ENCODE measurements around the gene LPAR1. TPM values are rescaled to one million over a fixed set of nuclear protein-coding genes. Genes with fewer than 3 reads are reported as not detected.

LPAR1 gene
- total RNA-seq, 2 donors from 2014 or later: 27.2 to 27.3 TPM

DNA sequence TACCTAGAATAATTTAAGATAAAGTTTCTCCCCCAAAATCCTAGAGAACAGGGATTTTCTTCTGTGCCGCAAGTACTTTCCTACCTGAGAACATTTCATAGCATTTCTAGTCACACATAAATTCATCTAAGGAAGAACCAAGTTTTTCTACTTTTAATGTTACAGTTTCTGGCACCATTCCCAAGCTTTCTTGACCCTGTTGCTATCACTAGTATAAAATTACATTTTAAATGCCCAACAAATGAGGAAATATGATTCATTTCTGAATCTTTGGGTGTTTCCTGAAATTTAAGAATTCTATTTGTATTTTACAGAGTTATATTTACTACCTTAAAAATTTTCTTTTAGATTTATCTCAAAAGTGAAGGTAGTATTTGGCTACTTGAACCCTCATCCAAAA lies 137.8 kb downstream of the LPAR1 start:
- ATAC-seq: no peak
- intact Hi-C loops (cut with DNase I): no loop called here
- DNase-seq: no peak

GRCh38 chr9:110898866-110899265 lies 139.4 kb downstream of the LPAR1 start:
- ATAC-seq (no peak), DNase-seq (no peak)
- intact Hi-C loops (cut with DNase I): no loop called here

- DNase-seq (no peak), ATAC-seq (no peak)
Observed at GRCh38 chr9:110898358-110898757, 139.9 kb downstream of the LPAR1 start.

DNA sequence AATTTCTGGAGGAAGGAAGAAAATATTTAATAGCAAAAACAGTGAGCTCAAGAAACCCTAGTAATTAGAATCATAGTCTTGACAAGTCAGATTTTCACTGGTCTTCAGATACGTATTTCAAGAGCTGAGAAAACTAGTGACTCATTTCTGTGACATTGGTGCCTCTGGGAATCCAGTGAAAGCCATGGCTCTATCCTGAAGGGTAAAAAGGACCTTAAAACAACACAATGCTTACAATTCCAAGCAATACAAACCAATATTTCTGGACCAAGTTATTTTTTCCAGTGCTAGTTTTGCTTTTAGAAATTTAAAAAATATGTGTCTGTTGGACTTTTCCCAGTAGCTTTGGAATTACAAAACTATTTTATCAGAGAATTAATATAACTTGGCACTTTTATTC lies 140.3 kb downstream of the LPAR1 start:
- peak in 1 of 2 donors; percentile 25 for ATAC-seq
- DNase-seq: no peak
- intact Hi-C loops (cut with DNase I): no loop called here

More at GRCh38 chr9:110898358-110898757, 139.9 kb downstream of the LPAR1 start:
- intact Hi-C loops (cut with DNase I): no loop called here

GRCh38 chr9:110895147-110895905 lies 142.9 kb downstream of the LPAR1 start:
- intact Hi-C loops (cut with DNase I): no loop called here
- peak; percentile 87 to 89 for ATAC-seq
- DNase-seq: peak; percentile 55

DNA sequence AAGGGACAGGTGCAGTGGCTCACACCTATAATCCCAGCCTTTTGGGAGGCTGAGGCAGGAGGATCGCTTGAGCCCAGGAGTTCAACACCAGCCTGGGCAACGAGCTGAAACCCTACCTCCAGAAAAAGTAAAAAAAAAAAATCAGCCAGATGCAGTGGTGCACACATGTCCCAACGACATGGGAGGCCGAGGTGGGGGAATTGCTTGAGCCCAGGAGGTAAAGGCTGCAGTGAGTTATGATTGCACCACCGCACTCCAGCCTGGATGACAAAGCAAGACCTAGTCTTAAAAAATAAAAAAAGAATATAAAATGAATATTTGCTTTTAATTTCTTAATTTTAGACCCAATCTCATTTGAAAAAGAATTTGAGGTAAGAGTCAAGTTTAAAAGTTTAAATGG lies 143.5 kb downstream of the LPAR1 start:
- ATAC-seq (no peak), DNase-seq (no peak)
- intact Hi-C loops (cut with DNase I): no loop called here

- ATAC-seq (no peak), DNase-seq (no peak)
- intact Hi-C loops (cut with DNase I): no loop called here
Observed at GRCh38 chr9:110892689-110893088, 145.6 kb downstream of the LPAR1 start.

DNA sequence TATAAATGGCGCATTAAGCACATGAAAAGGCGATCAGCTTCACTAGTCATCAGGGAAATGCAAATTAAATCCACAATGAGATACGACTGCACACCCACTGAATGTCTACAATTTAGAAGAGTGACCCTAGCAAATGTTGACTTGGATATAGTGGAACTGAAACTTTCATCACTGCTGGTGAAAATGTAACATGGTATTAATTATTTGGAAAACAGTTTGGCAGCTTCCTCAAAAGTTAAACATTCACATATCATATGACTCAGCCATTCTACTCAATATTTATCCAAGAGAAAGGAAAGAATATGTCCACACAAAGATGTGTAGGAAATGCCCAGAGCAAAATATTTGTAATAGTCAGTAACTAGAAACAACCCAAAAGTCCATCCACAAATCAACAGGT lies 146.5 kb downstream of the LPAR1 start:
- intact Hi-C loops (cut with DNase I): no loop called here
- ATAC-seq: no peak
- DNase-seq: no peak

- ATAC-seq (no peak), DNase-seq (no peak)
- intact Hi-C loops (cut with DNase I): no loop called here
Observed at GRCh38 chr9:110890416-110890815, 147.9 kb downstream of the LPAR1 start.

GRCh38 chr9:110887276-110887675 lies 151.0 kb downstream of the LPAR1 start:
- DNase-seq (no peak), ATAC-seq (no peak)
- intact Hi-C loops (cut with DNase I): no loop called here

- DNase-seq: no peak
- peak in 1 of 2 donors; percentile 44 for ATAC-seq
- intact Hi-C loops (cut with DNase I): no loop called here
Observed at GRCh38 chr9:110886832-110887231, 151.4 kb downstream of the LPAR1 start.

DNA sequence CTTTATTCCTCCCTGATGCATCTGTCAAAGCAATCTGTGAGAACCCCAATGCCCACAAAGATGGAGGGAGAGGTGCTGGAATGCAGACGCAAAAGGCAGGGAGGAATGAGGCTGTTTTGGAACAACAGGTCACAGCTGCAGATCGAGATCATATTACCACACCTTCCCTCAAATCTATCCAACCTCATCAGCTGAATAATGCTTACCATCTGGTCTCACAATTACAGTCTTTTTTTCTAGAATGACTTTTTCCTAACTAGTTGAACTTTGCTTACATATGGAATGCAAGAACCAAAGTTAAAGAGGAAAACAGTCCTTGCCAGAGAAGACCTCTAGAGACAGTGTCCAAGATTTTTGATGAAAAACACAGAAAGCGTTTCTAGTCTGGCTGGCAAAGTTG lies 158.1 kb downstream of the LPAR1 start:
- ATAC-seq (peak in 1 of 2 donors; percentile 24), DNase-seq (no peak)
- intact Hi-C loops (cut with DNase I): no loop called here

- intact Hi-C loops (cut with DNase I): loop anchor here in 1 of 2 donors (10.0 kb wide), 1 partner anchor 63 kb away; no protein-coding TSS in a partner anchor
- ATAC-seq: no peak
- no peak for DNase-seq
Observed at GRCh38 chr9:110877374-110877773, 160.9 kb downstream of the LPAR1 start.

DNA sequence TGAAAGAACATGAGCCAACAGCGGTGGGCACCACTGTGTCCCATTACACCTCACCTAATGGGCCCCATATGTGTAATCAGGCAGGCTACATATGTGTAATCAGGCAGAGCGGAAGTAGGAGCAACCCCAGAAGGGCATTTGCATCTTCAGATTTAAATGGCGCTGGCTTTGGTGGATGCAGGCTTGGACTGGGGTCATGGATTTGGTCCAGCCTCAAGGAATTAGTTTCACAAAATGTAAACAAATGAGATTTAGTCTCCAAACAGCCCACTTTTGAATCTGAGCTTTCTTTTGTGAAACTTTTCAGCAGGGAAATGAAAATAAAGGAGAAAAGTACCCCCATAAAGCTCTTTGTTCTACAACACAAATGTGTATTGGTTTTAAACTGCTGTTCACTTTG lies 161.3 kb downstream of the LPAR1 start:
- intact Hi-C loops (cut with DNase I): loop anchor here in 1 of 2 donors (10.0 kb wide), 1 partner anchor 62 kb away; no protein-coding TSS in a partner anchor
- ATAC-seq: no peak

DNA sequence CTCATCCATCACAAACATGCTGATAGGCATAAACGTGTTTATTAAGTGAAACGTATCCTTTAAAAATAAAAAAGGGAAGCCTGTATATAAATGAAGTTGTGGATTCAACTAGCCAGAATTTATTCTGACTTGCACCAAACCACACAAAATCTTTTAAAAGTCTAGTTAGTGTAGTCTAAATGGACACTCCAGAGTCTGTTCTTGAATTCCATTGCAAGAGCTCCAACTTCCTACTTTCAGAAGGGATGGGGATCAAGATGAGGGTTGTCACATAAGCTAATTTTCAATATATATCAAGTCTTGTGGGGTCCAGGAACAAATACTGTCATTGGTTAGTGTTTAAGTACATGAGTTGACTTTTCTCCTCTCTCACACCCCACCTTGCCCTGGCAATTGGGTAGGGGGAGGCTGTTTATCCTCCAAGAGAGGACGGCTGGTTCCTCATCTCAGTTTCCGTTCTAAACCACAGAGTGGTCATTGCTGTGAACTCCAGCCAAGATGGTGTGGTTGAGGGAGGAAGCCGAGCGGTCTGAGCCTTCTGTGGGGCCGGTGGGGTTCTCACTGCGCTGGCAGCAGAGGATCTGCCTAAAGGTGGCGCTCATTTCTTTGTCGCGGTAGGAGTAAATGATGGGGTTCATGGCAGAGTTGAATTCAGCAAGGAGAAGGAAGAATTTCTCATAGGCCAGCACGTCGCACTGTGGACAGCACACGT lies 163.2 kb downstream of the LPAR1 start:
- peak; percentile 47 to 82 for ATAC-seq
- intact Hi-C loops (cut with DNase I): loop anchor here in 1 of 2 donors (10.0 kb wide), 1 partner anchor 60 kb away; no protein-coding TSS in a partner anchor
- DNase-seq: peak; percentile 49

More for the DNA sequence above, 161.3 kb downstream of the LPAR1 start:
- no peak for DNase-seq

DNA sequence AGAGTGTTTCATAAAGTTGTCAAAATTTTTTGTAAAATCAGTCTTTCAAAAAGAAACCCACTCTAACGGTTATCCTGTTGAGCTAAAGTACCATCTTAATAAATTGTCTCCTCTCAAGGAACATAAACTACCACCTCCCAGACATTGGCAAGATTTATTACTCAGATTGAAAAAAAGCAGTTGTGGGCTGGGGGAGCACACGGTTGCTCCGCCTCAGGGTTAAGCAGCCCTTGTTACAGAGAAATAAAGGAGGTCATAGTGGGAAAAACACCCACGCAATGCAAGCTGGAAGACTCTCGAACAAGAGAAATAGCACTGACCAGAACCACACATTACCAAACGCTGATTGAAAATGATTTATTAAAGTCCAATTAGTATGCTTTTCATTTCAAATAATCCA lies 165.3 kb downstream of the LPAR1 start:
- ATAC-seq: no peak
- intact Hi-C loops (cut with DNase I): loop anchor here in 1 of 2 donors (10.0 kb wide), 1 partner anchor 58 kb away; no protein-coding TSS in a partner anchor
- DNase-seq: no peak

DNA sequence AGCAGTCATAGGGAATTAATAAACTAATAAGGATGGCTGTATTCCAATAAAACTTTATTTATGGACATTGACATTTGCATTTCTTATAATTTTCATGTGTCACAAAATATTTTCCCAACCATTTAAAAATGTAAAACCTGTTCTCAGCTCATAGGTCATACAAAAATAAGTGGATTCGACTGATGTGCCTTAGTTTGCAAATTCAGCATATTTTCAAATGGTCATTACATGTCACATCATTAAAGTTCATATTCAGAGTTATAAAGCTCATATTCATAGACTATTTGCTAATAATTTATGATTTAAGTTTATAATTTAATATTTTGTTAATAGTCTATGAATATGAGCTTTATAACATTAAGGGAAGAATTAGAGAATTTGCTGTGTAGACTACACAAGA lies 166.5 kb downstream of the LPAR1 start:
- intact Hi-C loops (cut with DNase I): loop anchor here in 1 of 2 donors (10.0 kb wide), 1 partner anchor 57 kb away; no protein-coding TSS in a partner anchor
- DNase-seq (no peak), ATAC-seq (no peak)

DNA sequence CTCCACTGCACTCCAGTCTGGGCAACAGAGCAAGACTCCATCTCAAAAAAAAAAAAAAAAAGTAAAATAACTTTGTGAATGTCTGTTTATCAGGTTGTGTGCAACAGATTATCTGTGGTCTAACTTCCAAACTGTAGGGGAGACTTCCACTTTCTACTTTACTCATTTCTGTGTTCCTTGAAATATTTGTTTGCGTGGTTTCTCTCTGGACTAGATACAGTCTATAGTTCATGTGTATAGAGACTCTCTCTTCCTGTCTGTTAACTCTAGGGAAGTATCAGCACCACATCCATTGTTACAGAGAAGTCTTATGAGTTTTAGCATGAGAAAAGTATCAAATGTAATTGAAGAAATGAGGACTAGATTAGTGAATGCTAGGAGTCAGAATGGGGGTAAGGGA lies 168.3 kb downstream of the LPAR1 start:
- DNase-seq (no peak), ATAC-seq (no peak)
- intact Hi-C loops (cut with DNase I): loop anchor here in 1 of 2 donors (10.0 kb wide), 1 partner anchor 55 kb away; no protein-coding TSS in a partner anchor

DNA sequence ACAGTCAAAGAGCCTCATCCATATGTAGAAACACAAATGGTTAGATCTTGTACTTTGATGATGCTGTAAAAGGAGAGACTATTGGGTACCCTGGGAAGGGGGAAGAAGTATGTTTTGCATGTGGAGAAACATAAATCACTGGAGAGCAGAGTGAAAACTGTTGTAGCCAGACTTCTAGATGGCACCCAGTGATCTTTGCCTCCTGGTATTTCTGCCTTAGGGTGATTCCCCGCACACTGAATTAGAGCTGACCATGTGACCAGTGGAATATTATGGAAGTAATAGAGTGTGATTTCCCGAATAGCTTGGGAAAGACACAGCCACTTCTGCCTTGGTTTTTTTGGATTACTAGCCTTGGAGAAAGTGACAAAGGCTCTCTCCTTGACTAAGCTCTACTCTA lies 174.3 kb downstream of the LPAR1 start:
- intact Hi-C loops (cut with DNase I): no loop called here
- DNase-seq (no peak), ATAC-seq (no peak)

Data from left cardiac atrium (tissue), 4 donors.